H4 (cell line): ENCODE measurements around the gene OR2H1. TPM values are rescaled to one million over a fixed set of nuclear protein-coding genes. Genes with fewer than 3 reads are reported as not detected.
"Not testable (repeated sequence)": the region's sequence is repeated elsewhere in the genome, so short reads cannot be mapped to it uniquely, and the experiment has no call there.

Experiments used
- DNase-seq: peaks from one replicate; pipeline ENCODE4 v3.0.0-alpha.2; 2015; ENCODE audit warnings: low spot score
- total RNA-seq: library from RNA; depleted of rRNA; stranded (reverse); fragments of >200 nt; shearing (Covaris generic); gene quantifications from 2 replicates; pipeline ENCODE4 v1.2.3, GENCODE V29; 2014; rRNA removed

The OR2H1 gene
- total RNA-seq = not detected in 2 replicates

GRCh38 chr6:29456971-29457370 is at the start of gene OR2H1, which contains the start of gene OR11A1:
TSS of gene OR2H1 (plus strand) at chr6:29457155. CDS start at chr6:29461770, 4,615 bp downstream.
TSS of gene OR11A1 (minus strand) at chr6:29457071. CDS start at chr6:29427641, 29,430 bp downstream.
- no peak for DNase-seq

- DNase-seq = no peak
Observed at GRCh38 chr6:29414588-29414987, 42.4 kb upstream of the OR2H1 start, which contains the start of gene OR12D1. TSS of gene OR12D1 (plus strand) at chr6:29414928.

- DNase-seq = no peak
Observed at GRCh38 chr6:29419516-29419915, 37.4 kb upstream of the OR2H1 start.

- no peak for DNase-seq
Observed at GRCh38 chr6:29424168-29424567, 32.8 kb upstream of the OR2H1 start.

GRCh38 chr6:29424575-29424974 is 32.4 kb upstream of the OR2H1 start:
- DNase-seq = no peak

- DNase-seq = no peak
Observed at GRCh38 chr6:29425075-29425474, 31.9 kb upstream of the OR2H1 start.

GRCh38 chr6:29426654-29427053 is 30.3 kb upstream of the OR2H1 start:
- no peak for DNase-seq

GRCh38 chr6:29436730-29437129 is 20.2 kb upstream of the OR2H1 start:
- DNase-seq = not testable (repeated sequence)

- DNase-seq = no peak
Observed at GRCh38 chr6:29439006-29439405, 17.9 kb upstream of the OR2H1 start, which contains the start of gene OR10C1. TSS of gene OR10C1 (plus strand) at chr6:29439306. CDS start at chr6:29440016, 710 bp downstream.

GRCh38 chr6:29442719-29443118 is 14.2 kb upstream of the OR2H1 start:
- DNase-seq = no peak

- DNase-seq = not testable (repeated sequence)
Observed at GRCh38 chr6:29444031-29444430, 12.9 kb upstream of the OR2H1 start.

GRCh38 chr6:29447670-29448069 is 9.3 kb upstream of the OR2H1 start:
- DNase-seq = no peak

- no peak for DNase-seq
Observed at GRCh38 chr6:29451471-29452193, 5.3 kb upstream of the OR2H1 start.

- no peak for DNase-seq
Observed at GRCh38 chr6:29461021-29461814, 4.3 kb downstream of the OR2H1 start.

- DNase-seq = no peak
Observed at GRCh38 chr6:29462022-29462421, 5.1 kb downstream of the OR2H1 start.

GRCh38 chr6:29465279-29465678 is 8.3 kb downstream of the OR2H1 start:
- no peak for DNase-seq

- DNase-seq = no peak
Observed at GRCh38 chr6:29465801-29466200, 8.8 kb downstream of the OR2H1 start.

GRCh38 chr6:29466241-29466640 is 9.3 kb downstream of the OR2H1 start:
- DNase-seq = no peak

GRCh38 chr6:29474996-29475395 is 18.0 kb downstream of the OR2H1 start:
- DNase-seq = no peak

- DNase-seq = no peak
Observed at GRCh38 chr6:29477923-29478450, 21.0 kb downstream of the OR2H1 start.

- no peak for DNase-seq
Observed at GRCh38 chr6:29478740-29479139, 21.8 kb downstream of the OR2H1 start.

GRCh38 chr6:29479560-29479959 is 22.6 kb downstream of the OR2H1 start:
- no peak for DNase-seq
